ENCODE results near the gene EPB41L2. TPM values are rescaled to one million over a fixed set of nuclear protein-coding genes. Genes with fewer than 3 reads are reported as not detected.

Gene EPB41L2
- total RNA-seq, 2 donors from 2014 or later: 41.9 to 47.2 TPM

- H3K27ac ChIP-seq: no peak overlapping the region
- no peak for DNase-seq (ENCODE audit: low spot score)
- H3K4me1 ChIP-seq: peaks cover 0 to 4% of the 10 kb centered on the region in 2 donors
- peaks cover 0 to 15% of the 10 kb centered on the region in 2 donors for H3K9me3 ChIP-seq
- no peak for TF ChIP-seq CTCF (IDR thresholded peaks at IDR 0.05)
- no peaks in the 10 kb centered on the region for H3K36me3 ChIP-seq
- H3K4me3 ChIP-seq: no peak overlapping the region
- H3K27me3 ChIP-seq: no peaks in the 10 kb centered on the region
Observed at GRCh38 chr6:130794738-130795137, 268.3 kb downstream of the EPB41L2 start.

GRCh38 chr6:130794010-130794697, 268.9 kb downstream of the EPB41L2 start:
- Histone ChIP-seq H3K4me3 (no peak overlapping the region), H3K27me3 (no peaks in the 10 kb centered on the region), H3K36me3 (no peaks in the 10 kb centered on the region), H3K9me3 (peaks cover 0 to 10% of the 10 kb centered on the region in 2 donors), H3K4me1 (peaks cover 0 to 4% of the 10 kb centered on the region in 2 donors), H3K27ac (no peak overlapping the region)
- TF ChIP-seq CTCF (IDR thresholded peaks at IDR 0.05): no peak
- DNase-seq (ENCODE audit: low spot score): no peak

Other genes with a start within 250 kb of the EPB41L2 start
- gene SMLR1, start 235.8 kb downstream of the EPB41L2 start, total RNA-seq: not detected
- gene AKAP7, start 72.2 kb upstream of the EPB41L2 start, total RNA-seq: 10 to 100 TPM; 10.2 to 11.6 TPM

All from right atrium auricular region (tissue), 2 donors.